MCF 10A (cell line): ENCODE data around the gene GRB14. TPM values are rescaled to one million over a fixed set of nuclear protein-coding genes. Genes with fewer than 3 reads are reported as not detected.

Source experiments
- BruUV-seq: library from RNA; stranded (reverse); fragments of 400-500 nt; replicated peaks from 2 replicates; lab custom pipeline; 2021; lab: Mats Ljungman, UMichigan
- CTCF ChIA-PET: fragments of 300-600 bp; sonication (Branson Sonifier 250); formaldehyde crosslinking; extraction: SDS; loops from one replicate; lab custom pipeline; 2021; ENCODE audit warnings: antibody characterized with exemption, inconsistent platforms; lab: Yijun Ruan, JAX
- POLR2A ChIA-PET: fragments of 300-600, 350-650 bp; sonication (Branson Sonifier 250); formaldehyde crosslinking; extraction: SDS; loops from one replicate; lab custom pipeline; 2020; ENCODE audit warnings: antibody characterized with exemption, inconsistent platforms; lab: Yijun Ruan, JAX
- DNase-seq: peaks from one replicate; pipeline ENCODE4 v3.0.0-alpha.2; 2018; ENCODE audit not compliant: unreplicated experiment
- H3K27ac Mint-ChIP-seq: one replicate; pipeline ENCODE4 v1.8.0; 2022; ENCODE audit warnings: mild to moderate bottlenecking, low read depth, mixed read lengths; ENCODE audit not compliant: unreplicated experiment
- H3K27me3 Mint-ChIP-seq: one replicate; pipeline ENCODE4 v1.8.0; 2022; ENCODE audit warnings: mixed read lengths; ENCODE audit not compliant: insufficient read depth, unreplicated experiment
- H3K36me3 Mint-ChIP-seq: one replicate; pipeline ENCODE4 v1.8.0; 2022; ENCODE audit warnings: mild to moderate bottlenecking, moderate library complexity, mixed read lengths; ENCODE audit not compliant: insufficient read depth, unreplicated experiment
- H3K4me1 Mint-ChIP-seq: one replicate; pipeline ENCODE4 v1.8.0; 2022; ENCODE audit warnings: mixed read lengths; ENCODE audit not compliant: insufficient read depth, unreplicated experiment
- H3K4me3 Mint-ChIP-seq: one replicate; pipeline ENCODE4 v1.8.0; 2022; ENCODE audit warnings: mild to moderate bottlenecking, moderate library complexity, mixed read lengths; ENCODE audit not compliant: unreplicated experiment
- H3K9me3 Mint-ChIP-seq: one replicate; pipeline ENCODE4 v1.8.0; 2022; ENCODE audit warnings: mixed read lengths; ENCODE audit not compliant: unreplicated experiment
- intact Hi-C: fragments of 100-400 bp; cut with micrococcal nuclease; formaldehyde crosslinking; loops from 2 replicates; pipeline ENCODE4 v1.14.1; 2022
- total RNA-seq: library from RNA; stranded (reverse); gene quantifications from 2 replicates; pipeline ENCODE4 v1.2.3, GENCODE V29; 2022
- TF ChIP-seq, protein P1 (sequence below): fragments of 200-600 bp; IDR thresholded peaks from one replicate; pipeline ENCODE4 v1.8.0; 2022; ENCODE audit warnings: antibody characterized with exemption, mild to moderate bottlenecking; ENCODE audit not compliant: unreplicated experiment

The GRB14 gene
- total RNA-seq, 1 experiment from 2014 or later, result 2.0 TPM

DNA sequence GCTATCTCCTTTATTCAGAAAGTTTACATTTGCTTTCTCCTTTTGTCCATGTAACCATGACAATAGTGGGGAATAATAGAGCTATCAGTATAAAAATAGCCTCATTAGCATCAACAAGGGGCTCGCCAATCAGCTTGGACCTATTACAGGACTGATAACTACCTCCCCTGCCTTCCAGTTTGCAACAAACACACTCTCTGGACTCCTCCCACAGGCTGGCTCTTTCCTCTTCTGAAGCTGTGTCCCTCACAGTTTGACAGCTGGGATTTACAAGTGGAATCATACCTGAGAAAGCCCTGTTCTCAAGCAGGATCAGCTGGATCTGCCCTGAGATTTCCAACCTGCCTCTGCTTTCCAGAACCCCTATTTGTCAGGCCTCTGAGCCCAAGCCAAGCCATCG is 162.5 kb downstream of the GRB14 start:
- Mint-ChIP-seq H3K27ac (no peak overlapping the region), H3K4me3 (no peak overlapping the region), H3K36me3 (no peaks in the 10 kb centered on the region), H3K9me3 (no peaks in the 10 kb centered on the region), H3K4me1 (no peaks in the 10 kb centered on the region), H3K27me3 (no peaks in the 10 kb centered on the region)
- POLR2A ChIA-PET, result no interaction called here
- BruUV-seq, result no TSS peak
- TF ChIP-seq, protein P1, sequence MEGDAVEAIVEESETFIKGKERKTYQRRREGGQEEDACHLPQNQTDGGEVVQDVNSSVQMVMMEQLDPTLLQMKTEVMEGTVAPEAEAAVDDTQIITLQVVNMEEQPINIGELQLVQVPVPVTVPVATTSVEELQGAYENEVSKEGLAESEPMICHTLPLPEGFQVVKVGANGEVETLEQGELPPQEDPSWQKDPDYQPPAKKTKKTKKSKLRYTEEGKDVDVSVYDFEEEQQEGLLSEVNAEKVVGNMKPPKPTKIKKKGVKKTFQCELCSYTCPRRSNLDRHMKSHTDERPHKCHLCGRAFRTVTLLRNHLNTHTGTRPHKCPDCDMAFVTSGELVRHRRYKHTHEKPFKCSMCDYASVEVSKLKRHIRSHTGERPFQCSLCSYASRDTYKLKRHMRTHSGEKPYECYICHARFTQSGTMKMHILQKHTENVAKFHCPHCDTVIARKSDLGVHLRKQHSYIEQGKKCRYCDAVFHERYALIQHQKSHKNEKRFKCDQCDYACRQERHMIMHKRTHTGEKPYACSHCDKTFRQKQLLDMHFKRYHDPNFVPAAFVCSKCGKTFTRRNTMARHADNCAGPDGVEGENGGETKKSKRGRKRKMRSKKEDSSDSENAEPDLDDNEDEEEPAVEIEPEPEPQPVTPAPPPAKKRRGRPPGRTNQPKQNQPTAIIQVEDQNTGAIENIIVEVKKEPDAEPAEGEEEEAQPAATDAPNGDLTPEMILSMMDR, result no peak
- CTCF ChIA-PET, result interaction anchor here (0.6 kb wide), 2 partner anchors 177 to 1282 kb away, joined by 3 read pairs; no protein-coding TSS in a partner anchor
- DNase-seq, result no peak
- intact Hi-C loops, result no loop called here

DNA sequence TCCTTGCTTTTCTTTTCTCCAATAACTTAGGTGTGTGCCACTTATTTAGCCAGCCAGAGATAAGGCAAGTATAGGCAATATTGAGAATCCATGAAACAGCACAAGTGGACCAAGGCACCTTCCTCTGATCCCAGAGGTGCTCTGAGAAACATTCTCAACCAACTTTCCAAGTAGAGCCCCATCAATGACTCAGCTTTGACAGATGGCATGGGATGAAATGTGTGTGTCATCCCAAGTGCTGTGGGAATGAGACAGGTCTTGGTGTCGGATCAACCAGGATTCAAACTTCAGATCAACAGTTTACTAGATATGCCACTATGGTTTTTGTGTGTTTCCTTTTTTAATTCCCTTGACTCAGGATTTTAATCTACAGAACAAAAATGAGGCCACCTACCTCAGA is 164.0 kb downstream of the GRB14 start:
- Mint-ChIP-seq H3K36me3 (no peaks in the 10 kb centered on the region), H3K4me1 (no peaks in the 10 kb centered on the region), H3K9me3 (no peaks in the 10 kb centered on the region), H3K27me3 (no peaks in the 10 kb centered on the region), H3K4me3 (no peak overlapping the region), H3K27ac (no peak overlapping the region)
- no TSS peak for BruUV-seq
- CTCF ChIA-PET, result interaction anchor here (0.9 kb wide), 1 partner anchor 105 kb away, joined by 3 read pairs; no protein-coding TSS in a partner anchor
- POLR2A ChIA-PET, result no interaction called here
- TF ChIP-seq, protein P1, result no peak
- peak; percentile 7 for DNase-seq
- intact Hi-C loops, result no loop called here

DNA sequence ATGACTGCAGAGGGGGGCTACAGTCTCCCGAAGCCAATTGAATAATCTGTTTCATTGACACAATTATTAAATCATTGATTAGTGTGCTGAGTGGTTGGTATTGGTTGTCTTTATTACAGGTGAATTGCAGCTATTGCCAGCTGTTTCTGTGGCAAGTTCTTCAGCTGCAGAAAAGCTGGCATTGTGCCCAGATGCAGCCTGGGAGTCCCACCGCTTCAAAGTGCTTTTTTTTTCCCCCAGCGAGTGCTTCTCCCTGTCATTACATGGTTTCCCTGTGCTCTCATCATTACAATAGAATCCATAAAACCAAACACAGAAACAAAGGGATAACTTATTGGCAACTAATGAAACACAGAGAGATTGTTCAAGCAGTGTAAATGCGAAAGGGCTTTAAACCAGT is 164.7 kb downstream of the GRB14 start:
- no peaks in the 10 kb centered on the region for H3K27me3 Mint-ChIP-seq
- no peak overlapping the region for H3K27ac Mint-ChIP-seq
- intact Hi-C loops, result no loop called here
- no TSS peak for BruUV-seq
- ChIA-PET POLR2A (no interaction called here), CTCF (interaction anchor here (0.9 kb wide), 1 partner anchor 105 kb away, joined by 3 read pairs; no protein-coding TSS in a partner anchor)
- no peaks in the 10 kb centered on the region for H3K9me3 Mint-ChIP-seq
- TF ChIP-seq, protein P1, result no peak
- peak; percentile 9 for DNase-seq
- H3K4me1 Mint-ChIP-seq, result no peaks in the 10 kb centered on the region
- no peak overlapping the region for H3K4me3 Mint-ChIP-seq
- H3K36me3 Mint-ChIP-seq, result no peaks in the 10 kb centered on the region

DNA sequence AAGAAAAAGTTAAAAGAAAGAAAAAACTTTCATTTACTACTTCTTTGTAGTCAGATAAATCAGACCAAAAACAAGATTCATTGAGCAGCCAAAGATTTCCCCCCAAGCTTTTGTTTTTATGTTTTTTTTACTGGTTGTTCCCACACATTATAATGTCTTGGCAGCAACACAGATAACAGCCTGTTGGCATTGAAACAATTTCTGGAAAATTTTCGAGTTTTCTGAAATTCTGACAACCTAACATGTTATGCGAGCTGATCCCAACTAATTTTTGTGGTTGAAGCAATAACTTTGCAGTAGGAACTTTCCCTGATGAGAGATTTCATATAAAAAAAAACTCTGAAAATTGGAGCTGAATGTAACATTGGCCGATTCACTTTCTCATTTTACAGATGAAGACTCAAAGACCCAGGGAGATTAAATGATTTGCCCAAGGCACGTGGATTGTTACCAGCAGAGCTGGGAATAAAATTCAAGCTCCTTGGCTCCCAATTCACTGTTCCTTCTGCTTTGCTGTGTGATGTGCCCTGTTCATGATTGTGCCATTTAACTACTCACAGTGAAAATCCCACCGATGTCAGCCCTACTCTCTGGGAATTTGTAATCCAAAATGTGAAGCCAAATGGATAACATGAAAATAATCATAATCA is 167.5 kb downstream of the GRB14 start:
- no peaks in the 10 kb centered on the region for H3K36me3 Mint-ChIP-seq
- TF ChIP-seq, protein P1, result no peak
- H3K27me3 Mint-ChIP-seq, result no peaks in the 10 kb centered on the region
- H3K27ac Mint-ChIP-seq, result no peak overlapping the region
- POLR2A ChIA-PET, result no interaction called here
- DNase-seq, result no peak
- no peaks in the 10 kb centered on the region for H3K4me1 Mint-ChIP-seq
- no peaks in the 10 kb centered on the region for H3K9me3 Mint-ChIP-seq
- CTCF ChIA-PET, result interaction anchor here (0.6 to 1.3 kb wide), 3 partner anchors 15 to 1108 kb away, joined by 3 to 4 read pairs (median 3); no protein-coding TSS in a partner anchor
- no peak overlapping the region for H3K4me3 Mint-ChIP-seq
- no TSS peak for BruUV-seq
- intact Hi-C loops, result no loop called here
